Limb (tissue), 2 donors: ENCODE data around the gene ADGRG1.

Experiments
- DNase-seq, 2 donors: peaks; one replicate each; pipeline ENCODE4 v3.0.0-alpha.2; 2016; ENCODE audit errors: extremely low spot score in 2 of 2

ADGRG1 gene

GRCh38 chr16:57682809-57683635 is 54.6 kb downstream of the ADGRG1 start:
- no peak for DNase-seq

DNA sequence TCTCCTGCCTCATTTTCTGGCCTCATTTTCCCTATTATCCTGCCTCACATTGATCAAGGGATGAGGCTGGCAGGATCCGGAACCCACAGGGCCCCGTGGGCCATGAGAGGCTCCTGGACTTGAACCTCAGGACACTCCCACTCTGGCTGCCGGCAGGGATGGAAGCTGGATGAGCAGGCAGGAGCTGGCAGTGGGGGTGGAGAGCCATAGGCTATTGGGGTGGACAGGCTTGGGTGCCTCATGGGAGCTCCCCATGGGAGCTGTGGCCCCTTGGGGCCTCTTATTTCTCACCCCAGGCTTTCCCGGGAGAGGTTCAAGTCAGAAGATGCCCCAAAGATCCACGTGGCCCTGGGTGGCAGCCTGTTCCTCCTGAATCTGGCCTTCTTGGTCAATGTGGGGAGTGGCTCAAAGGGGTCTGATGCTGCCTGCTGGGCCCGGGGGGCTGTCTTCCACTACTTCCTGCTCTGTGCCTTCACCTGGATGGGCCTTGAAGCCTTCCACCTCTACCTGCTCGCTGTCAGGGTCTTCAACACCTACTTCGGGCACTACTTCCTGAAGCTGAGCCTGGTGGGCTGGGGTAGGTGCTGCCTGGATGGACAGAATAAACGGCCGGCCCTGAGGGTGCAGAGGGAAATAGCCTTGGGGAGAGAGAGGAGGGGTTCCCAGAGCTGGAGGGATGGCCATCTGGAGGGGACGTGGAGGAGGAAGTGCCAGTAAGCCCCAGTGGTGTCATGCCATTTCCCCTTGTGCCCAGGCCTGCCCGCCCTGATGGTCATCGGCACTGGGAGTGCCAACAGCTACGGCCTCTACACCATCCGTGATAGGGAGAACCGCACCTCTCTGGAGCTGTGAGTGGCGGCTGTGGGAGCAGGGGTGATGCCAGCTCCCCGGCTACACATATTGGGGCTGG is 55.5 kb downstream of the ADGRG1 start:
- DNase-seq: no peak

DNA sequence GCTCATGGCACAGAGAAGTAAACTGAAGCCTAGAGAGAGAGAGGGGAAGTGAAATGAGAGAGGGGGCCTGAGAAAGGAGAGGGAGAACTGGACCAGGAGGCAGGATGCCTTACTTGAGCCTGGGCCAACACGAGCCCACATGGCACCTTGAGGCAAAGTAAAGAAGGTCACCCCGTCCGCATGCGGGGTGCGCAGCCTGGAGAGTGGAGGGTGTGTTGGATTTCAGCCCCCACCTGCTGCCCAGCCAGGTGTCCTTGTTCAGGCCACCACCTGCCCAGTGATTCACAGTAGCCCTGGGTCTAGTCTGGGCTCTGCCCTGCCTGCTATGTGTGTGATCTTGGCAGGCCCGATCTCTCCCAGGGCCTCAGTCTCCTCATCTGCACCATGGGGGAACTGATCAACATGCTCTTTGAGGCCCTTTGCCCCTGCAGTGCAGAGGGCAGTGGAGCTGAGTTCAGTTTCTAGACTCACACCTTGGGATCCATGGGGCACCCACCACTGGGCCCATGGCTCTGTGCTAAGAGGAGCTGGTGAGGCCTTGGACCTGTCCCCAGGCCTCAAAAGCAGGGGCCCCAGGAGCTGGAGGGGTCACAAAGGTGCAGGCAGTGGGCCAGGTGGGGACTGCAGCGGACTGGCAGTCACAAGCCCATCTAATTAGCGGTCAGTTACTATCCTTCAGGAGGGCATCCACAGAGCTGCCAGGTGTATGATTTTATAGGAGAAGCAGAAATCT is 56.4 kb downstream of the ADGRG1 start:
- no peak for DNase-seq

DNA sequence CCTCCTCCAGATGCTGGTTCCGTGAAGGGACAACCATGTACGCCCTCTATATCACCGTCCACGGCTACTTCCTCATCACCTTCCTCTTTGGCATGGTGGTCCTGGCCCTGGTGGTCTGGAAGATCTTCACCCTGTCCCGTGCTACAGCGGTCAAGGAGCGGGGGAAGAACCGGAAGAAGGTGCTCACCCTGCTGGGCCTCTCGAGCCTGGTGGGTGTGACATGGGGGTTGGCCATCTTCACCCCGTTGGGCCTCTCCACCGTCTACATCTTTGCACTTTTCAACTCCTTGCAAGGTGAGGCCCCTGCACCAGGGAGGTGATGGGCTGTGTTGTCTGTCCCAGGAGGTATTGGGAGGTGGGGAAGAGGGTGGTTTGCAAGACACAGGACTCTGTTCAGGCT is 57.2 kb downstream of the ADGRG1 start:
- DNase-seq: no peak

GRCh38 chr16:57686577-57686976 is 58.1 kb downstream of the ADGRG1 start:
- DNase-seq: no peak

- DNase-seq: no peak
Measured at GRCh38 chr16:57687363-57687929, 59.0 kb downstream of the ADGRG1 start.

GRCh38 chr16:57688487-57688986 is 60.1 kb downstream of the ADGRG1 start:
- DNase-seq: no peak

GRCh38 chr16:57688987-57689761 is 60.7 kb downstream of the ADGRG1 start:
- DNase-seq: no peak

DNA sequence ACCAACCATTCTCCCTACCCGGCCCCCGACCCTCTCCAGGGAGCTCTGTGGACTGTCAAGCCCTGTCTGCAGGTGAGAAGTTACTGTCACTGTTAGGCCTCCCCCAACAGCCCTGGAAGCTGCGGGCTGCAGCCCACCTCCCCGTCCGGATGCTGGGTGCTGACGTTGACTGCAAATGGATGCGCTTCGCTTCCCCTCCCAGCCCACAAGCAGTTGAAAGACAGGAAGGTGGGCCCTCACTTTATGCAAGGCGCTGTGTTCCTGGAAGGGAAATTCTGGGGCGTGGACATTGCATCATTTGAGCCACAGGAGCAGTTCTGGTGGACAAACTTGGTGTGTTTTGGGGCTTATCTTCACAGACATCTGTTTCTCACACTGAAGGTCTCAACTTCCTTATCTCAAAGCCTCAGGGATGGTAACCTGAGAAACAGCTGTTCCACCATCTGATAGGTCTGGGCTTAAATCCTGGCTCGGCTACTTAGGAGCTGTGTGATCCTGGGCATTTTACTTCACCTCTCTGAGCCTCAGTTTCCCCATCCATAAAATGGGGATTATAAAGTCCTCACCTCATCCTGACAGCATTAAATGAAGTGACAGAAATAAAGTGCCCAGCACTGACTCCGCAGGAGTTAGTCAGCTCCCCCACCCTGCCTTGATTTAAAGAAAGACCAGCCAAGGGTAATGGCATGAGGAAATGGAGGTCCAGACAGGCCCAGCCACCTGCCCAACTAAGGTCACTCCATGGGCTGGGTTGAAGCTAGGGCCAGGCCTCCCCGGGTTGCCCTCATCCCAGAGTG is 61.5 kb downstream of the ADGRG1 start:
- DNase-seq: peak in 1 of 2 donors; percentile 68

DNA sequence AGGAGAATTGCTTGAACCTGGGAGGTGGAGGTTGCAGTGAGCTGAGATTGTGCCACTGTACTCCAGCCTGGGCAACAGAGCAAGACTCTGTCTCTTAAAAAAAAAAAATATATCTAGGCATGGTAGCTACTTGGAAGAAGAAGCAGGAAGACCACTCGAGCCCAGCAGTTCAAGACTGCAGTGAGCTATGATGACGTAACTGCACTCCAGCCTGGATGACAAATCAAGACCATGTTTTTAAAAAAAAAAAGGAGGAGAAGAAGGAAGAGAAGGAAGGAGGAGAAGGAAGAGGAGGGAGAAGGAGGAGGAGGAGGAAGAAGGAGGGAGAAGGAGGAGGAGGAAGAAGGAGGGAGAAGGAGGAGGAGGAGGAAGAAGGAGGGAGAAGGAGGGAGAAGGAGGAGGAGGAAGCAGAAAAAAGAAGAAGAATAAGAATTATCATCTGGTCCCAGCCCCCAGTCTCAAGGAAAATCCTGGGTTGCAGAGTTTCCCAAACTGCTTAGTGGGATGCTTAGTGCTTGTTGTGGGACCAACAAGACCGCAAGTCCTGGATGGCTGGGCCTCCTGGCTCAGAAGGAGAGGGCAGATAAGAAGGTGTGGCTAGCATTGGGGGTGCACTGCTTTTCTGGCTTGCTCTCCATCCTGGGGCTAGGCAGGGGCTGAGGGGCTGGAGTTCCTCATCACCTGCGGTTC is 62.5 kb downstream of the ADGRG1 start:
- no peak for DNase-seq

DNA sequence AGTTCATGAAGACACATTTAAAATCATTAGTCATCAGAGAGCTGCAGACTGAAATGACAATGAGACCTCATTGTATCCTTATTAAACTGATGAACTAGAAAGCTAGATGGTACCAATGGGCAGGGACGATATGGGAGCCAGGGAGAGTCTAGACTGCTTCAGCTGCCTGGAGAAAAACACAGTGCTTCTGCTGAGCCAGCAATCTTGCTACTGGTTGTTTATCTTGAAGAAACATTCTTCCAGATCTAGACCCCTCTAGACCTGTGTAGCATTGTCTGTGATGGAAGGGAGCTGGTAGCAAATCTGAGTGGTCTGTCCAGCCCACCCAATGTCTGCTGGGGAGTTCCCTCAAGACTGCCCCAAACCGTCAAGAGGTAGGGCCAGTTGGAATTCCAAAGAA is 64.2 kb downstream of the ADGRG1 start:
- no peak for DNase-seq

- DNase-seq: no peak
Measured at GRCh38 chr16:57693550-57693949, 65.1 kb downstream of the ADGRG1 start.

- DNase-seq: no peak
Measured at GRCh38 chr16:57694231-57694724, 65.8 kb downstream of the ADGRG1 start.

DNA sequence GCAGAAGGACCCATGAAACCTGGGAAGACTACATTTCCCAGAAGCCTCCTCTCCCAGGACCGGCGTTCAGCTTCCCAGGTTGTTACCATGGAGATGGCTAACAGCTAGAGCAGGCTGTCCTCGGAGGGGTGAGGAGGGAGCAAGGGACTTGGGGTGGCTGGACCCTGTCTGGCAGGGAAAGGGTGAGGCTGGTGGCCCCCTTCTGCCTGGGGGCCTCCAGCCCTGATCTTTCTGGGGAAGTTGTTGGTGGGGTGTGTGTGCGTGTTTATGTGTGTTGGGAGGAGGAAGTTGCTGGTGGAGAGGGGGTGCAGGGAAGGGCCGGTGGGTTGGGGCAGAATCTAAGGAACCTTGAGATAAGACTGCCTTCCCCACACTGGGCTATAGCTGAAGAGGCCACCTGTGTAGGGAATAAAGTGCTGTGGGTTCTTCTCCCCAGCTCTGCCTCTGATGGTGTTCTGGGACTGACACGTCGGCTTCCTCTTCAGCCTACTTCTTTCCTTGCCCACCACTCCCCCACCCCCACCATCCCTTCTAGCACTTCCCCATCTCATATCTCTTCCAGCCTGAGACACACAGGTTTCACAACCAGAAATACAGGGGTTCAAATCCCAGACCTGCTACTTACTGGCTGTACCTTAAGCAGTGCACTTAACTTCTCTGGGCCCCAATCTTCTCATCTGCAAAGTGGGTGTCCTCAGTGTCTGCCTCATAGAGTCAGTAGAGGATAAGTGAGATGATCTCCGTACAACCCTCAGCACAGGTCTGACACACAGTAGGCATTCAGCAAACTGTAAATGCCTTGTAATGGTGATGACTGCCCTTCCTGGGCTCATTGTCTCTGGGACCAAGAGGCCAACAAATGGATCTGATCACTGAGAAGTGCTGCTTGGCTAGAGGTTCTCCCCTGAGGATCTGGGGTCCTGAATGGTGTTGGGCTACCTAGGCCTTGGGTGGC is 66.6 kb downstream of the ADGRG1 start, which contains the start of gene DRC7:
TSS of gene DRC7 (plus strand) at position 82 of the 955 bp plus-strand sequence. CDS start 3,144 bp downstream, outside the sequence.
- peak; percentile 30 to 72 for DNase-seq

DNA sequence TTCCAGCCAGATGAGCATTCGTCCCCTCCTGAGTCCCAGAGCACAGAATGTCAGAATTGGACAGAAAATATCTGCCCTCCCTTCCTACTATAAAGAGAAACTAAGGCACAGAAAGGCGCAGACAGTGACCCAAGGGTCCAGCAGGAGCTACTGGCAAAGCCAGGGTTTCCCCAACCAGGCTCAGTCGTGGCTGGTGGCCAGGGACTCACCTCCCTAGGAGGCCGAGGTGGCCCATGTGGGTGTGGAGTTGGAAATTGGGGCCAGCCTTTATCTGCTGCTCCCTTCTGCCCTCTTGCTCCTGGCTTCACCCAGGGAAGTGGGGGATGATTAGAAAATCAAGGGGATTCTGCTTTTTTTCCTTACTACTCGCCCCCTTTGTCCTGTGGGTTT is 67.2 kb downstream of the ADGRG1 start:
- no peak for DNase-seq

- no peak for DNase-seq
Measured at GRCh38 chr16:57696240-57696639, 67.8 kb downstream of the ADGRG1 start.

DNA sequence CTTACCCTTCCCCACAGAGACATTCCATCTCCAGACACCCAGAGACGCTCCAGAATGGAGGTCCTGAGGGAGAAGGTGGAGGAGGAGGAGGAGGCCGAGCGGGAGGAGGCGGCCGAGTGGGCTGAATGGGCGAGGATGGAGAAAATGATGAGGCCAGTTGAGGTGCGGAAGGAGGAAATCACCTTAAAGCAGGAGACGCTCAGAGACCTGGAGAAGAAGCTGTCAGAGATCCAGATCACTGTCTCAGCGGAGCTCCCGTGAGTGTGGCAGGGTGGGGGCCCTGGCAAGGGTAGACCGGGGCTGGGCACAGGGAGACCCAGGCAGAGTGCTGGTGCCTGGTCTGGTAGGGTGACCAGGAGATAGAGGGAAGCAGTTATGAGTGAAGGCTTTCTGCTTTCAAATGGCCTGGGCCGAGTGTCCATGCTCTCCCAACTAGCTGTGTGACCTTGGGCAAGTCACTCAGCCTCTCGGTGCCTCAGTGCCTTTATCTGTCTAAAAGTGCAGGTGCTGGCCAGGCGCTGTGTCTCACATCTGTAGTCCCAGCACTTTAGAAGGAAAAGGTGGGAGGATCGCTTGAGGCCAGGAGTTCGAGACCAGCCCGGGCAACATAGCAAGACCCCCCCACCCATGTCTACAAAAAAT is 69.6 kb downstream of the ADGRG1 start:
- no peak for DNase-seq
